ENCODE data around the gene ACLY.

Gene ACLY

GRCh38 chr17:41918314-41919164 is at the start of gene ACLY:
TSS of gene ACLY (minus strand) at chr17:41918951. CDS start at chr17:41913873, 5,078 bp downstream.
- DNase-seq, result peak; percentile 92

GRCh38 chr17:41967921-41968578 is 49.3 kb upstream of the ACLY start:
- no peak for DNase-seq

GRCh38 chr17:41967141-41967920 is 48.6 kb upstream of the ACLY start:
- no peak for DNase-seq

- peak; percentile 74 for DNase-seq
Observed at GRCh38 chr17:41966463-41967140, 47.9 kb upstream of the ACLY start, which contains the start of gene CNP. TSS of gene CNP (plus strand) at chr17:41966795. CDS start at chr17:41966885, 90 bp downstream.

- DNase-seq, result peak; percentile 76
Observed at GRCh38 chr17:41965694-41966462, 47.1 kb upstream of the ACLY start.

- DNase-seq, result peak; percentile 43
Observed at GRCh38 chr17:41962768-41963434, 44.1 kb upstream of the ACLY start.

- DNase-seq, result no peak
Observed at GRCh38 chr17:41962111-41962510, 43.4 kb upstream of the ACLY start.

GRCh38 chr17:41959336-41960095 is 40.8 kb upstream of the ACLY start:
- no peak for DNase-seq

- DNase-seq, result no peak
Observed at GRCh38 chr17:41959030-41959335, 40.2 kb upstream of the ACLY start.

GRCh38 chr17:41957869-41958439 is 39.2 kb upstream of the ACLY start:
- no peak for DNase-seq

- DNase-seq, result no peak
Observed at GRCh38 chr17:41957031-41957868, 38.5 kb upstream of the ACLY start.

- DNase-seq, result no peak
Observed at GRCh38 chr17:41956522-41956921, 37.8 kb upstream of the ACLY start.

- DNase-seq, result no peak
Observed at GRCh38 chr17:41948762-41949460, 30.2 kb upstream of the ACLY start.

GRCh38 chr17:41944943-41945342 is 26.2 kb upstream of the ACLY start:
- no peak for DNase-seq

GRCh38 chr17:41943492-41943891 is 24.7 kb upstream of the ACLY start:
- DNase-seq, result no peak

GRCh38 chr17:41942626-41943373 is 24.0 kb upstream of the ACLY start:
- no peak for DNase-seq

- DNase-seq, result no peak
Observed at GRCh38 chr17:41941168-41941567, 22.4 kb upstream of the ACLY start.

GRCh38 chr17:41939693-41940090 is 20.9 kb upstream of the ACLY start:
- DNase-seq, result no peak

Measured in NCI-H1105 (cell line).